Mesodermal cell (in vitro differentiated cells): ENCODE data around the gene PRR5L.

Experiments
- H3K27ac ChIP-seq: 2 replicates; pipeline ENCODE4 v1.7.0; 2013; ENCODE audit warnings: mild to moderate bottlenecking, low read depth, low read length, moderate library complexity; ENCODE audit not compliant: severe bottlenecking
- H3K36me3 ChIP-seq: 2 replicates; pipeline ENCODE4 v1.7.1; 2013; ENCODE audit warnings: mild to moderate bottlenecking, low read length, moderate library complexity; ENCODE audit not compliant: control insufficient read depth, insufficient read depth
- H3K4me1 ChIP-seq: one replicate; pipeline ENCODE4 v1.7.1; 2013; ENCODE audit warnings: mild to moderate bottlenecking, low read length; ENCODE audit not compliant: insufficient read depth, control insufficient read depth, poor library complexity, severe bottlenecking
- H3K4me3 ChIP-seq: 2 replicates; pipeline ENCODE4 v1.7.0; 2013; ENCODE audit warnings: low read length, control low read depth, mild to moderate bottlenecking; ENCODE audit not compliant: insufficient read depth, poor library complexity, severe bottlenecking; ENCODE audit errors: extremely low read depth
- H3K9me3 ChIP-seq: 2 replicates; pipeline ENCODE4 v1.7.1; 2013; ENCODE audit warnings: mild to moderate bottlenecking, low read length, moderate library complexity; ENCODE audit not compliant: control insufficient read depth
- WGBS, 2 experiments: methylation state at CpG; one replicate each; pipeline ENCODE4 v1.1.5; 2013; ENCODE audit warnings: missing lambda C conversion rate in 2 of 2; ENCODE audit not compliant: insufficient coverage in 2 of 2; 5-methylcytosine and 5-hydroxymethylcytosine counted together

The PRR5L gene

DNA sequence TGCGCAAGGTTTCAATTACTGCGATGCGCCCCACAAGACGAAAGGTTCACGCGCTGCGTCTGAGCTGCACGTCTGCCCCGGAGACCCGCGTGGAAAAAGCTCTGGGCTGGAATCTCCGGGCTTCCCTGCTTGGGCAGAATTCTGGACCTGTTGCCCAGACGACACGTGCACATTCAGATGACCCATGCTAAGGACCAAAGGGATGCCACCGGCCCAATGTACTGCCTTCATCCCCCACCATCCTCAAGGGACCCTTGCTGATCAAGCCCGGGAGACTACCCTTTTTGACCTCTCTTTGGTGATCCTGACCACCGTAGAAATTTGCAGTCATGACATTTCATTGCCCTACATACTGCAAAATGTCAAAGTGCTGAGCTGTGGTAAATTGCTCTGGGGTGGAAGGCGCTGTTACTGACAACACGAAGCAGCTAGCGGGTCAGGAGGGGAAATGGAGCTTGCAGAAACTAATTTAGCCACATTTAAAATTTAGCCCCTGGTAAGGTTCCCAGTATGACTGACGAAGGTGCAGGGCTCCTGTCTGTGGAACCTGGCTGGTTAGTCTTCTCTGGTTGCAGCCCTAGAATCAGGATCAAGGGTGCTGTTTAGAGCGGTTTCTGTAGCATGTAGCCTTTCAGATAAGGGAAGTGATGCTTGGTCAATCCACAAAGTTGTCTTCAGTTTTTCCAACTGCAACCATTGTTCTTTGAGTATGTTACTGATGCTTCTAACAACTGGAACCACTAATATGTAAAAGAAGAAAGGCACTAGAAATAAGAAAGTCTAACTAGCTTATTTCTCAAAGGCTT, 81.9 kb downstream of the PRR5L start:
- no peaks in the 10 kb centered on the region for H3K9me3 ChIP-seq
- H3K4me3 ChIP-seq = peak overlapping the region; percentile 82
- WGBS, 2 experiments = 37 to 39% methylated on average over 20 to 22 of the region's 22 CpGs
- H3K4me1 ChIP-seq = peaks cover 6% of the 10 kb centered on the region
- H3K27ac ChIP-seq = no peak overlapping the region
- H3K36me3 ChIP-seq = peaks cover 47% of the 10 kb centered on the region

GRCh38 chr11:36379653-36380052, 83.6 kb downstream of the PRR5L start:
- Histone ChIP-seq H3K4me3 (no peak overlapping the region), H3K27ac (no peak overlapping the region), H3K4me1 (peaks cover 6% of the 10 kb centered on the region), H3K36me3 (peaks cover 51% of the 10 kb centered on the region), H3K9me3 (no peaks in the 10 kb centered on the region)
- 85 to 100% methylated on average over 1 to 2 of the region's 3 CpGs for WGBS, 2 experiments

- Histone ChIP-seq H3K4me3 (no peak overlapping the region), H3K36me3 (peaks cover 58% of the 10 kb centered on the region), H3K27ac (no peak overlapping the region), H3K4me1 (peaks cover 6% of the 10 kb centered on the region), H3K9me3 (no peaks in the 10 kb centered on the region)
- WGBS, 2 experiments = 100% methylated on average over 1 to 2 of the region's 9 CpGs
Measured at GRCh38 chr11:36380296-36381014, 84.4 kb downstream of the PRR5L start.

- no peaks in the 10 kb centered on the region for H3K9me3 ChIP-seq
- H3K4me1 ChIP-seq = peaks cover 6% of the 10 kb centered on the region
- H3K4me3 ChIP-seq = no peak overlapping the region
- no peak overlapping the region for H3K27ac ChIP-seq
- peaks cover 63% of the 10 kb centered on the region for H3K36me3 ChIP-seq
- WGBS, 2 experiments = 94 to 100% methylated on average over 2 to 3 of the region's 4 CpGs
Measured at GRCh38 chr11:36381015-36381360, 84.9 kb downstream of the PRR5L start.

DNA sequence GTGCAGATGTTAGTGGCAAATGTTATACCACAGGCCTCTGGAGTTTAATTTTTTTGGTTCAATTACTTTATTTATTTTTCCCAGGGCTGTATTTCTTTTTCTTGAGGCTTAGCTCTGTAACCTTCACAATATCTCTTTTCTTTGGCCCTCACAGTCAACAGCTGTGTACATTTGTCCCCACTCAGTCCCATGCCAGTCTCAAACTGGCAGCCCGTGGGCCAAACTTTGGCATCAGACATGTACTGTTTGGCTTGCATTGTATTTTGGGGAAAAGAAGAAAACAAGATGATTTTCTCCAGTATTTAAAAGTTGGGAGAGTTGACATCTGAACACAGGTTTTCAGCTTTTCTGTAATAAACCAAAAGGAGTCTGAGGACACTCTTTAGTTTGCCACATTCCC, 87.1 kb downstream of the PRR5L start:
- no peaks in the 10 kb centered on the region for H3K9me3 ChIP-seq
- peaks cover 61% of the 10 kb centered on the region for H3K36me3 ChIP-seq
- peaks cover 1% of the 10 kb centered on the region for H3K4me1 ChIP-seq
- no peak overlapping the region for H3K4me3 ChIP-seq
- WGBS, 2 experiments = 89% methylated on average over 1 of the region's 1 CpG; no CpG with 5 or more reads in 1 of the 2 experiments
- H3K27ac ChIP-seq = no peak overlapping the region

DNA sequence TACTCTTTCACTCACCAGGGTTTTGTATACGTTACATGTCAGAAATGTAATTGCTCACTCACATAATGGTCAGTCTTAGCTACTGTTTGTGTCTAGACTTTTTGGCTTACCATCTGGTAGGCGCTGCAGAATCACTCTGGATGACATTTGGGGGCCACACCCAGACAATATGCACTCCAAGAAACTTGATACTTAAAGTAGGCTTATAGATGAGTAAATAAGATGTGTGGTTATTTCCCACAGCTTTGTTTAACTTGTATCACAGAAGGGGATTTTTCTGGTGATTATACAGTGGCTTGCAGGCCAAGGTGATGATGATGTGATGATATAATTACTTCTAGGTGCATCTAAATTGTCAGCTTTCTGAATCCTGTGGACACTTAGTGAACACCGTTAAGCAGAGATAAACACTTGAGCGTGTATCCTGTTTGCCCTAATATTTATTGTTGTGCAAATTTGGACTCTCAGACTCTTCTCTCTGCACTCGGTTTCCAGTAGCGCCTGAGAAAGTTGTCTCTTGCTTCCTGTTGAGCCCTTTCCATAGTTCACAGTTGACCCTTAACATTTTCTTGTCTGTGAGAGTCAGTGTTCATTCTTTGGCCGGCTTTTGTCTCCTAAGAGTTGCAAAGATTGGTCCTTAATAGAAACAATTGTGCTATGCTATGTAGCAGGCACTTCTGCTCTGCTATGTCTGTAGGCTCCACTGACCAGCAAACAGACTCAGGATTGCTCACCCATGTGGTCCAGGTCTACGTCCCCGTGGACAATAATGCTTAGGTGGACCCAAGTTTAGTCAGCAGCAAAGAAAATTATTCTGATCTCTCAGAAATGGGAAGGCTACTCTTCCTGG, 89.3 kb downstream of the PRR5L start:
- H3K4me3 ChIP-seq = no peak overlapping the region
- H3K27ac ChIP-seq = no peak overlapping the region
- no peaks in the 10 kb centered on the region for H3K9me3 ChIP-seq
- 85 to 88% methylated on average over 6 of the region's 9 CpGs for WGBS, 2 experiments
- H3K4me1 ChIP-seq = peaks cover 8% of the 10 kb centered on the region
- peaks cover 40% of the 10 kb centered on the region for H3K36me3 ChIP-seq

GRCh38 chr11:36386411-36386810, 90.3 kb downstream of the PRR5L start:
- no peak overlapping the region for H3K27ac ChIP-seq
- no peak overlapping the region for H3K4me3 ChIP-seq
- no peaks in the 10 kb centered on the region for H3K9me3 ChIP-seq
- peaks cover 8% of the 10 kb centered on the region for H3K4me1 ChIP-seq
- 83 to 88% methylated on average over 3 of the region's 3 CpGs for WGBS, 2 experiments
- H3K36me3 ChIP-seq = peaks cover 33% of the 10 kb centered on the region

- no peak overlapping the region for H3K4me3 ChIP-seq
- peaks cover 22% of the 10 kb centered on the region for H3K36me3 ChIP-seq
- WGBS, 2 experiments = 100% methylated on average over 2 of the region's 2 CpGs; no CpG with 5 or more reads in 1 of the 2 experiments
- peaks cover 8% of the 10 kb centered on the region for H3K4me1 ChIP-seq
- no peaks in the 10 kb centered on the region for H3K9me3 ChIP-seq
- no peak overlapping the region for H3K27ac ChIP-seq
Measured at GRCh38 chr11:36388071-36388470, 92.0 kb downstream of the PRR5L start.

DNA sequence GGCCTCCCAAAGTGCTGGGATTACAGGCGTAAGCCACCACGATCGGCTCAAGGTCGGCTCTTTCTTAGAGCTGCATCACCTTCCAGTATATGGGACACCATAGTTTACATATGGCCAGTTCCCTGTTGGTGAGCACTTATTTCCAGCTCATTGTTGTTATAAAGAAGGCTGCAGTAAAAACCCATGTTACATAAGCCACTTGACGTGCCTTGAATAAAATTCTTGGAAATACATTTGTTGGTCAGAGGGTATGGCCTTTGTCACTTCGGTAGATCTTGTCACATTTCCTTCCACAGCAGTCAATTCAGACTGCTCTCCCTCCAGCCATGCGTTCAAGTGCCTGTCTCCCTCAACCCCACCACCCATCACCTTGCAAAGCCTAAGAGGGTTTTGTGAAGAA, 92.9 kb downstream of the PRR5L start:
- WGBS, 2 experiments = 93 to 100% methylated on average over 1 to 6 of the region's 7 CpGs
- Histone ChIP-seq H3K4me1 (peaks cover 8% of the 10 kb centered on the region), H3K9me3 (no peaks in the 10 kb centered on the region)

DNA sequence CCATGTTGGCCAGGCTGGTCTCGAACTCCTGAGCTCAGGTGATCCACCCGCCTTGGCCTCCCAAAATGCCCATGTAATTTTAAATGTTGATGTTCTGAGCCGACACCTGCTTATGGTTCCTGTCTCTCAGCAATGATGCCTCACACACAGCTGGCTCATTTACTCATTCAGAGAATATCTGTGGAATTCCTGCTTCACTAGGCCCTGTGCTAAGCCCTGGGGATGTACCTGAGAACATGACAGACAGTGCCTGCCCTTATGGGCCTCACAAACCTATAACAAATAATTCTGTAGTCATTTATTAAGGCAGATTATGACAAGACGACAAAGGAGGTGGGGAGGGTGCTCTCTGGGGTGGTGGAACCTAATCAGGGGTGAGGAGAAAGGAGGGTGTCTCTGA, 93.7 kb downstream of the PRR5L start:
- H3K4me3 ChIP-seq = no peak overlapping the region
- peaks cover 8% of the 10 kb centered on the region for H3K4me1 ChIP-seq
- WGBS, 2 experiments = 96 to 97% methylated on average over 3 to 4 of the region's 4 CpGs
- H3K9me3 ChIP-seq = no peaks in the 10 kb centered on the region
- H3K36me3 ChIP-seq = peaks cover 29% of the 10 kb centered on the region
- no peak overlapping the region for H3K27ac ChIP-seq

More for the DNA sequence above, 92.9 kb downstream of the PRR5L start:
- H3K27ac ChIP-seq = no peak overlapping the region
- peaks cover 26% of the 10 kb centered on the region for H3K36me3 ChIP-seq
- H3K4me3 ChIP-seq = no peak overlapping the region
